HepG2 (cell line): Measurements from ENCODE around the gene RUNX3. TPM values are rescaled to one million over a fixed set of nuclear protein-coding genes. Genes with fewer than 3 reads are reported as not detected.

ENCODE experiments used
- CENPT ChIP-seq: sonication (generic); formaldehyde crosslinking; IDR thresholded peaks from 2 replicates; pipeline ENCODE4 v1.8.0; 2022; ENCODE audit warnings: low read depth, mild to moderate bottlenecking, moderate library complexity, missing genetic modification reagents
- ERF ChIP-seq: IDR thresholded peaks from 2 replicates; pipeline ENCODE4 v1.6.1; 2018; ENCODE audit warnings: missing biosample characterization, missing genetic modification reagents
- EZH2 ChIP-seq: conservative IDR thresholded peaks from 2 replicates; pipeline ENCODE4 v1.6.1; 2012; ENCODE audit warnings: mild to moderate bottlenecking, low read depth, low read length, moderate library complexity
- HMGXB3 ChIP-seq: sonication (generic); formaldehyde crosslinking; IDR thresholded peaks from 2 replicates; pipeline ENCODE4 v1.4.0; 2020; ENCODE audit warnings: missing genetic modification reagents, borderline replicate concordance
- IRX3 ChIP-seq: sonication (generic); formaldehyde crosslinking; IDR thresholded peaks from 2 replicates; pipeline ENCODE4 v1.8.1; 2023; ENCODE audit warnings: mild to moderate bottlenecking, low read depth, missing genetic modification reagents, borderline replicate concordance
- SP4 ChIP-seq: sonication (generic); formaldehyde crosslinking; IDR thresholded peaks from 2 replicates; pipeline ENCODE4 v1.8.1; 2023; ENCODE audit warnings: mild to moderate bottlenecking, missing genetic modification reagents
- ZNF296 ChIP-seq: sonication (generic); formaldehyde crosslinking; conservative IDR thresholded peaks from 2 replicates; pipeline ENCODE4 v1.5.0; 2020; ENCODE audit warnings: mild to moderate bottlenecking, missing genetic modification reagents
- ZNF468 ChIP-seq: sonication (generic); formaldehyde crosslinking; IDR thresholded peaks from 2 replicates; pipeline ENCODE4 v1.8.0; 2022; ENCODE audit warnings: mild to moderate bottlenecking, moderate library complexity, missing genetic modification reagents
- polyA plus RNA-seq, 8 experiments: library from polyadenylated mRNA; depleted of rRNA in 3 of 8; stranded (reverse) in 7 of 8; unstranded in 1 of 8; fragments of >200 nt; fragmentation: Illumina TruSeq in 4 of 8; extraction: Trizol in 4 of 8; gene quantifications; 2 replicates each; pipeline versions ENCODE4 v1.2.1 to v1.2.3, GENCODE V29; 2011 to 2016; ENCODE audit warnings: low read depth in 4 of 8, missing spikeins in 1 of 8, mixed read lengths in 1 of 8; ENCODE audit not compliant: insufficient read depth in 1 of 8
- total RNA-seq, 5 experiments: library from RNA; depleted of rRNA; stranded (reverse); fragments of >200 nt; fragmentation: Illumina TruSeq; extraction: Trizol; gene quantifications; 2 replicates each; pipeline ENCODE4 v1.2.3, GENCODE V29; 2016; ENCODE audit warnings: low read depth in 1 of 5

RUNX3 gene
- total and polyA plus RNA-seq, 2 of the 13 experiments (the other 11 are each of a cell fraction or from before 2014, with no cell fraction given): 0.04 to 0.22 TPM

GRCh38 chr1:24961961-24962861, 32.1 kb upstream of the RUNX3 start (continued):
- TF ChIP-seq IRX3 (CRISPR knock-in tag) (no peak), HMGXB3 (CRISPR knock-in tag) (no peak), ERF (CRISPR knock-in tag) (no peak), SP4 (CRISPR knock-in tag) (no peak), ZNF468 (CRISPR knock-in tag) (no peak), EZH2 (no peak), CENPT (CRISPR knock-in tag) (no peak), ZNF296 (CRISPR knock-in tag) (no peak)
